Stimulated activated CD8-positive, alpha-beta memory T cell treated with anti-CD3 and anti-CD28 coated beads, Interleukin-4, amount 100 ng/mL, for 1 hour (primary cell): ENCODE measurements around the gene HOXD11.

Experiments used
- DNase-seq, 2 donors: peaks; one replicate each; pipeline ENCODE4 v3.0.0-alpha.2; 2020; ENCODE audit warnings: low read depth in 2 of 2, low spot score in 1 of 2

The HOXD11 gene

GRCh38 chr2:176147800-176148496 lies 40.9 kb downstream of the HOXD11 start:
- DNase-seq = no peak

GRCh38 chr2:176148751-176149421 lies 41.8 kb downstream of the HOXD11 start:
- no peak for DNase-seq

- no peak for DNase-seq
Measured at GRCh38 chr2:176149481-176149938, 42.4 kb downstream of the HOXD11 start.

GRCh38 chr2:176149939-176150583 lies 43.0 kb downstream of the HOXD11 start:
- DNase-seq = no peak

GRCh38 chr2:176150584-176151441 lies 43.7 kb downstream of the HOXD11 start:
- DNase-seq = no peak

GRCh38 chr2:176151442-176152287 lies 44.6 kb downstream of the HOXD11 start, which contains the start of gene HOXD4:
TSS of gene HOXD4 (plus strand) at chr2:176151550. CDS start at chr2:176151634, 84 bp downstream.
- DNase-seq = no peak

GRCh38 chr2:176152350-176153181 lies 45.5 kb downstream of the HOXD11 start:
- no peak for DNase-seq

- no peak for DNase-seq
Measured at GRCh38 chr2:176154576-176155252, 47.6 kb downstream of the HOXD11 start.

GRCh38 chr2:176155356-176156044 lies 48.4 kb downstream of the HOXD11 start:
- DNase-seq = no peak

- DNase-seq = no peak
Measured at GRCh38 chr2:176156301-176156806, 49.3 kb downstream of the HOXD11 start.

GRCh38 chr2:176156807-176157498 lies 49.9 kb downstream of the HOXD11 start, which contains the start of gene HOXD3:
TSS of gene HOXD3 (plus strand) at chr2:176157307. CDS start at chr2:176169115, 11,808 bp downstream.
- no peak for DNase-seq

GRCh38 chr2:176157499-176158185 lies 50.6 kb downstream of the HOXD11 start:
- no peak for DNase-seq

GRCh38 chr2:176158186-176158591 lies 51.1 kb downstream of the HOXD11 start:
- DNase-seq = no peak

GRCh38 chr2:176158855-176159662 lies 52.0 kb downstream of the HOXD11 start:
- no peak for DNase-seq
